A549 treated with CORT108297 at 1 μM for 4 hours (cell line): ENCODE data around the gene RGS9. TPM values are rescaled to one million over a fixed set of nuclear protein-coding genes. Genes with fewer than 3 reads are reported as not detected.

Source experiments
- total RNA-seq: library from RNA; stranded (reverse); fragments of 200-300 nt; extraction: Qiagen RNA extraction; gene quantifications from 5 replicates; pipeline ENCODE4 v1.2.3, GENCODE V29; 2022

RGS9 gene
- total RNA-seq: 6.0 to 7.4 TPM (median 6.0 TPM) in 5 replicates

GRCh38 chr17:65137021-65137939 is at the start of gene RGS9:
RGS9 (plus strand) TSS chr17:65137370; CDS start chr17:65137541, 171 bp downstream.

Other genes with a start within 250 kb of the RGS9 start
- 1.5 to 2.5 TPM (median 2.3 TPM) in 5 replicates for gene LRRC37A3, start 217.9 kb upstream of the RGS9 start, total RNA-seq
- gene GNA13, start 80.6 kb upstream of the RGS9 start, total RNA-seq: 32.9 to 42.7 TPM (median 36.2 TPM) in 5 replicates